Gastrocnemius medialis (tissue), 4 donors: Measurements from ENCODE around the gene ACTN4. TPM values are rescaled to one million over a fixed set of nuclear protein-coding genes. Genes with fewer than 3 reads are reported as not detected.

ENCODE experiments used
- ATAC-seq, 2 donors: fragments of 150-250 bp; one replicate each; pipeline ENCODE4 v1.9.1; 2016
- DNase-seq, 2 donors: peaks; one replicate each; pipeline ENCODE4 v3.0.0-alpha.2; 2019
- H3K27ac ChIP-seq, 4 donors: fragments of 200-600 bp; sonication (generic); 1 replicate in 1 of 4; 2 replicates in 3 of 4; pipeline ENCODE4 v1.5.1; 2016 to 2018; ENCODE audit warnings: mild to moderate bottlenecking in 2 of 4, moderate library complexity in 1 of 4
- H3K27me3 ChIP-seq, 3 donors: fragments of 200-600 bp; sonication (generic) in 2 of 3; 1 replicate in 1 of 3; 2 replicates in 2 of 3; pipeline versions ENCODE4 v1.5.1 to v1.6.0; 2016 to 2019; ENCODE audit warnings: mild to moderate bottlenecking in 1 of 3, moderate library complexity in 1 of 3
- H3K36me3 ChIP-seq, 2 donors: fragments of 200-600 bp; sonication (generic) in 1 of 2; one replicate each; pipeline ENCODE4 v1.5.1; 2017 to 2018
- H3K4me1 ChIP-seq, 2 donors: fragments of 200-600 bp; sonication (generic) in 1 of 2; one replicate each; pipeline ENCODE4 v1.5.1; 2016 to 2017; ENCODE audit warnings: mild to moderate bottlenecking in 2 of 2
- H3K4me3 ChIP-seq, 4 donors: fragments of 200-600 bp; sonication (generic) in 3 of 4; 1 replicate in 1 of 4; 2 replicates in 3 of 4; pipeline ENCODE4 v1.5.1; 2016 to 2019; ENCODE audit warnings: mild to moderate bottlenecking in 2 of 4
- H3K9me3 ChIP-seq, 3 donors: fragments of 200-600 bp; sonication (generic) in 2 of 3; 1 replicate in 1 of 3; 2 replicates in 2 of 3; pipeline ENCODE4 v1.5.1; 2016 to 2019
- CTCF ChIP-seq, 5 experiments: fragments of 450-650 bp in 3 of 5; fragments of 200-600 bp in 2 of 5; sonication (generic) in 2 of 5; IDR thresholded peaks in 4 of 5; conservative IDR thresholded peaks in 1 of 5; 1 replicate in 4 of 5; 2 replicates in 1 of 5; pipeline ENCODE4 v1.5.1; 2016 to 2019; ENCODE audit warnings: antibody characterized with exemption in 5 of 5, mild to moderate bottlenecking in 3 of 5, moderate library complexity in 3 of 5
- POLR2A ChIP-seq, 2 donors: fragments of 450-650 bp; IDR thresholded peaks; one replicate each; pipeline ENCODE4 v1.6.1; 2017; ENCODE audit warnings: antibody characterized with exemption in 2 of 2, mild to moderate bottlenecking in 2 of 2, moderate library complexity in 2 of 2
- in situ Hi-C, 4 donors: fragments of 200-750 bp; cut with MboI; loops; one replicate each; pipeline versions ENCODE4 v1.15.0 to v1.8.0; 2017; ENCODE audit warnings: low sequenced_read_pairs in 4 of 4
- intact Hi-C: fragments of 100-400 bp; cut with DNase I; formaldehyde crosslinking; loops from one replicate; pipeline ENCODE4 v1.15.1; 2023; ENCODE audit warnings: low total_unique reads
- total RNA-seq, 4 donors: library from RNA; depleted of rRNA; stranded (reverse); fragments of >200 nt; gene quantifications; one replicate each; pipeline versions ENCODE4 v1.1.0 to v1.2.3, GENCODE V29; 2016

The ACTN4 gene
- total RNA-seq, 4 donors from 2014 or later = 32.0 to 85.3 (median 63.9) TPM

GRCh38 chr19:38735257-38735686 lies 87.8 kb downstream of the ACTN4 start:
- Histone ChIP-seq H3K4me3 (no peak overlapping the region), H3K27me3 (peaks cover 0 to 11% (median 0%) of the 10 kb centered on the region in 3 donors), H3K27ac (peak overlapping the region; percentile 52 to 68 (median 60)), H3K4me1 (peaks cover 8 to 14% of the 10 kb centered on the region in 2 donors), H3K9me3 (no peaks in the 10 kb centered on the region), H3K36me3 (peaks cover 0 to 9% of the 10 kb centered on the region in 2 donors)
- TF ChIP-seq CTCF (IDR thresholded peaks at IDR 0.05 in 4 of 5, conservative IDR thresholded peaks at IDR 0.05 in 1 of 5) (no peak), POLR2A (IDR thresholded peaks at IDR 0.05) (no peak)
- intact Hi-C loops = no loop called here
- DNase-seq = no peak
- ATAC-seq = no peak
- in situ Hi-C loops = loop anchor here in 2 of 4 donors (25.0 kb wide), 1 partner anchor 177 kb away; the partner anchor contains the start of gene CCER2 (in 2 of the 2)

- ATAC-seq = peak in 1 of 2 donors; percentile 25
- Histone ChIP-seq H3K27me3 (peaks cover 0 to 11% (median 0%) of the 10 kb centered on the region in 3 donors), H3K4me3 (peak overlapping the region; percentile 7 to 43 (median 34)), H3K36me3 (peaks cover 0 to 3% of the 10 kb centered on the region in 2 donors), H3K9me3 (no peaks in the 10 kb centered on the region), H3K4me1 (peaks cover 8 to 14% of the 10 kb centered on the region in 2 donors), H3K27ac (no peak overlapping the region)
- TF ChIP-seq POLR2A (IDR thresholded peaks at IDR 0.05) (no peak), CTCF (IDR thresholded peaks at IDR 0.05 in 4 of 5, conservative IDR thresholded peaks at IDR 0.05 in 1 of 5) (no peak)
- DNase-seq = no peak
- intact Hi-C loops (no loop called here), in situ Hi-C loops (loop anchor here in 2 of 4 donors (25.0 kb wide), 1 partner anchor 176 kb away; the partner anchor contains the start of gene CCER2 (in 2 of the 2))
Measured at GRCh38 chr19:38736036-38736412, 88.6 kb downstream of the ACTN4 start.

GRCh38 chr19:38736413-38737280 lies 89.2 kb downstream of the ACTN4 start:
- DNase-seq (no peak), ATAC-seq (no peak)
- in situ Hi-C loops (loop anchor here in 2 of 4 donors (25.0 kb wide), 1 partner anchor 176 kb away; the partner anchor contains the start of gene CCER2 (in 2 of the 2)), intact Hi-C loops (no loop called here)
- Histone ChIP-seq H3K36me3 (no peaks in the 10 kb centered on the region), H3K27me3 (peaks cover 0 to 11% (median 0%) of the 10 kb centered on the region in 3 donors), H3K9me3 (no peaks in the 10 kb centered on the region), H3K4me3 (peak overlapping the region; percentile 7 to 43 (median 34)), H3K27ac (no peak overlapping the region), H3K4me1 (peaks cover 5 to 12% of the 10 kb centered on the region in 2 donors)
- TF ChIP-seq CTCF (IDR thresholded peaks at IDR 0.05 in 4 of 5, conservative IDR thresholded peaks at IDR 0.05 in 1 of 5) = no peak
- no peak for TF ChIP-seq POLR2A (IDR thresholded peaks at IDR 0.05)

- TF ChIP-seq POLR2A (IDR thresholded peaks at IDR 0.05) (no peak), CTCF (IDR thresholded peaks at IDR 0.05 in 4 of 5, conservative IDR thresholded peaks at IDR 0.05 in 1 of 5) (no peak)
- Histone ChIP-seq H3K4me3 (no peak overlapping the region), H3K36me3 (no peaks in the 10 kb centered on the region), H3K27ac (no peak overlapping the region), H3K9me3 (no peaks in the 10 kb centered on the region), H3K4me1 (peaks cover 0 to 7% of the 10 kb centered on the region in 2 donors), H3K27me3 (peaks cover 0 to 11% (median 0%) of the 10 kb centered on the region in 3 donors)
- ATAC-seq (no peak), DNase-seq (no peak)
- in situ Hi-C loops = loop anchor here in 2 of 4 donors (25.0 kb wide), 1 partner anchor 175 kb away; the partner anchor contains the start of gene CCER2 (in 2 of the 2)
- intact Hi-C loops = no loop called here
Measured at GRCh38 chr19:38737281-38737865, 89.9 kb downstream of the ACTN4 start.
